HepG2 (cell line): ENCODE data around the gene CCDC88A. TPM values are rescaled to one million over a fixed set of nuclear protein-coding genes. Genes with fewer than 3 reads are reported as not detected.

Source experiments
- CENPBD1 ChIP-seq: sonication (generic); formaldehyde crosslinking; IDR thresholded peaks from 2 replicates; pipeline ENCODE4 v1.8.0; 2022; ENCODE audit warnings: missing genetic modification reagents, low read depth, mild to moderate bottlenecking, borderline replicate concordance
- FOXP1 ChIP-seq, 2 experiments: fragments of 450-650 bp in 1 of 2; IDR thresholded peaks; 2 replicates each; pipeline ENCODE4 v1.6.1; 2017 to 2018; ENCODE audit warnings: antibody characterized with exemption in 1 of 2
- SKIL ChIP-seq: sonication (generic); formaldehyde crosslinking; IDR thresholded peaks from 2 replicates; pipeline ENCODE4 v1.8.0; 2022; ENCODE audit warnings: missing genetic modification reagents, mild to moderate bottlenecking, moderate library complexity, borderline replicate concordance
- TRIM24 ChIP-seq: sonication (generic); formaldehyde crosslinking; IDR thresholded peaks from 2 replicates; pipeline ENCODE4 v1.8.0; 2022; ENCODE audit warnings: mild to moderate bottlenecking, missing genetic modification reagents
- ZBTB21 ChIP-seq: sonication (generic); formaldehyde crosslinking; IDR thresholded peaks from 2 replicates; pipeline ENCODE4 v1.4.0; 2020; ENCODE audit warnings: missing genetic modification reagents
- ZNF274 ChIP-seq: sonication (generic); formaldehyde crosslinking; IDR thresholded peaks from 2 replicates; pipeline ENCODE4 v1.5.1; 2020; ENCODE audit warnings: mild to moderate bottlenecking, missing genetic modification reagents
- ZNF468 ChIP-seq: sonication (generic); formaldehyde crosslinking; IDR thresholded peaks from 2 replicates; pipeline ENCODE4 v1.8.0; 2022; ENCODE audit warnings: mild to moderate bottlenecking, moderate library complexity, missing genetic modification reagents
- ZNF609 ChIP-seq: sonication (generic); formaldehyde crosslinking; IDR thresholded peaks from 2 replicates; pipeline ENCODE4 v1.4.0; 2020; ENCODE audit warnings: mild to moderate bottlenecking, missing genetic modification reagents, borderline replicate concordance
- ZNF737 ChIP-seq: sonication (generic); formaldehyde crosslinking; IDR thresholded peaks from 2 replicates; pipeline ENCODE4 v1.5.0; 2020; ENCODE audit warnings: missing genetic modification reagents, mild to moderate bottlenecking, borderline replicate concordance
- ZNF800 ChIP-seq: sonication (generic); formaldehyde crosslinking; IDR thresholded peaks from 2 replicates; pipeline ENCODE4 v1.4.0; 2020; ENCODE audit warnings: missing genetic modification reagents
- polyA plus RNA-seq, 8 experiments: library from polyadenylated mRNA; depleted of rRNA in 3 of 8; stranded (reverse) in 7 of 8; unstranded in 1 of 8; fragments of >200 nt; fragmentation: Illumina TruSeq in 4 of 8; extraction: Trizol in 4 of 8; gene quantifications; 2 replicates each; pipeline versions ENCODE4 v1.2.1 to v1.2.3, GENCODE V29; 2011 to 2016; ENCODE audit warnings: low read depth in 4 of 8, missing spikeins in 1 of 8, mixed read lengths in 1 of 8; ENCODE audit not compliant: insufficient read depth in 1 of 8
- total RNA-seq, 5 experiments: library from RNA; depleted of rRNA; stranded (reverse); fragments of >200 nt; fragmentation: Illumina TruSeq; extraction: Trizol; gene quantifications; 2 replicates each; pipeline ENCODE4 v1.2.3, GENCODE V29; 2016; ENCODE audit warnings: low read depth in 1 of 5

Gene CCDC88A
- total and polyA plus RNA-seq, 2 of the 13 experiments (the other 11 are each of a cell fraction or from before 2014, with no cell fraction given), result 43.2 to 84.1 TPM

GRCh38 chr2:55282110-55282917 lies 137.3 kb downstream of the CCDC88A start (continued):
- peak; percentile 98 for TF ChIP-seq ZNF274 (CRISPR knock-in tag)
- no peak; the same call in 1 of the 2 replicates for TF ChIP-seq ZNF737
- peak; percentile 54; the same call in 1 of the 2 replicates for TF ChIP-seq ZNF468
- TF ChIP-seq ZBTB21, result 0 out of 2 replicates have a peak, but pooled peaks have one; percentile 23
- peak; percentile 45 for TF ChIP-seq SKIL (CRISPR knock-in tag)
- TF ChIP-seq CENPBD1 (CRISPR knock-in tag), result peak; percentile 35; the same call in 1 of the 2 replicates
- no peak for TF ChIP-seq FOXP1 (IDR thresholded peaks at IDR 0.05)
- TF ChIP-seq FOXP1 (CRISPR knock-in tag; IDR thresholded peaks at IDR 0.05), result no peak
- TF ChIP-seq ZNF800, result peak; percentile 92; the same call in 1 of the 2 replicates
- peak; percentile 61; the same call in 1 of the 2 replicates for TF ChIP-seq ZNF609
- TF ChIP-seq TRIM24, result no peak
